Mononuclear cell (primary cell): ENCODE measurements around the gene EBP. TPM values are rescaled to one million over a fixed set of nuclear protein-coding genes. Genes with fewer than 3 reads are reported as not detected.
A peak's percentile ranks its signal among the peaks of the same experiment; 100 is the strongest.
"Not testable (repeated sequence)": the region's sequence is repeated elsewhere in the genome, so short reads cannot be mapped to it uniquely, and the experiment has no call there.

ENCODE experiments used
- H3K27me3 ChIP-seq: 2 replicates; pipeline ENCODE4 v1.6.0; 2011; ENCODE audit warnings: low read length, control low read depth; ENCODE audit not compliant: insufficient read depth
- H3K4me1 ChIP-seq: 2 replicates; pipeline ENCODE4 v1.5.1; 2011; ENCODE audit warnings: mild to moderate bottlenecking, low read length, control low read depth; ENCODE audit not compliant: insufficient read depth
- H3K4me3 ChIP-seq: 2 replicates; pipeline ENCODE4 v1.5.1; 2011; ENCODE audit warnings: mild to moderate bottlenecking, low read length, moderate library complexity
- H3K9me3 ChIP-seq: 2 replicates; pipeline ENCODE4 v1.5.1; 2011; ENCODE audit warnings: low read depth, mild to moderate bottlenecking, control low read depth, low read length
- total RNA-seq: library from RNA; depleted of rRNA; stranded (reverse); fragments of >200 nt; gene quantifications from one replicate; pipeline ENCODE4 v1.2.3, GENCODE V29; 2012

The EBP gene
- total RNA-seq, 1 donor = 27.6 TPM

- no peak overlapping the region for H3K4me3 ChIP-seq
- H3K27me3 ChIP-seq = no peaks in the 10 kb centered on the region
- H3K4me1 ChIP-seq = no peaks in the 10 kb centered on the region
- no peaks in the 10 kb centered on the region for H3K9me3 ChIP-seq
These were observed 9.1 kb downstream of the EBP start for GRCh38 chrX:48530736-48531135.

DNA sequence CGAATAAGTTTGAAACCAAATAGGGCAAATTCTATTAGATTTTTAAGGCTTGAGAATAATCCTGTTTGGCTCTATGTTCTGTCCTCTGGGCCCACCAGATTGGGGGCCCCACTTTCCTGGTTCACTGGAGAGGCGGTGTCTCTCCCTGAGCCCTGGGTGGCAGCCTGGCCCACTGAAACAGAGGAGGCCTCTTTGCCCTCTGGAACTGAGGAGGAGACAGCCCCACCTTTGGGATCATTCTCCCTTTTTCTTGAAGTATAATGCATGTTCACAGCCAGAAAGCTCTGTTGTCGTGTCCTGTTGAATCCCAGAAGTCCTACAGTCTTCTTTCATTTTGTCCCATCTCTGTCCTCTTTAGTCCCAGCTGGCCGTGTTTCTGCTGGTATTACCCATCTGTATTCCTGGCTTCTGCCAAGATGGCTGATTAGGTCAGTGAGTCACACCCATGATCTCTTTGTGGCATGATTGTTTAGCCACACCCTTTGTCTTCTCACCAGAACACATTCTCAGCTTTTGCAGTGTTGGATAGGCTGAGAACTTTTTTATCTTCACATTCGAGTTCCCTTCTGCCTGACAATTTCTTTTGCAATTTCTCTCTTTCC is 9.9 kb downstream of the EBP start:
- H3K27me3 ChIP-seq = no peaks in the 10 kb centered on the region

GRCh38 chrX:48532161-48532560 is 10.6 kb downstream of the EBP start:
- no peaks in the 10 kb centered on the region for H3K4me1 ChIP-seq
- no peaks in the 10 kb centered on the region for H3K27me3 ChIP-seq
- H3K4me3 ChIP-seq = no peak overlapping the region
- H3K9me3 ChIP-seq = no peaks in the 10 kb centered on the region

More for the DNA sequence above, 9.9 kb downstream of the EBP start:
- H3K9me3 ChIP-seq = no peaks in the 10 kb centered on the region
- H3K4me3 ChIP-seq = no peak overlapping the region
- no peaks in the 10 kb centered on the region for H3K4me1 ChIP-seq

GRCh38 chrX:48533165-48533564 is 11.6 kb downstream of the EBP start:
- no peaks in the 10 kb centered on the region for H3K9me3 ChIP-seq
- H3K4me1 ChIP-seq = no peaks in the 10 kb centered on the region
- no peaks in the 10 kb centered on the region for H3K27me3 ChIP-seq
- no peak overlapping the region for H3K4me3 ChIP-seq

DNA sequence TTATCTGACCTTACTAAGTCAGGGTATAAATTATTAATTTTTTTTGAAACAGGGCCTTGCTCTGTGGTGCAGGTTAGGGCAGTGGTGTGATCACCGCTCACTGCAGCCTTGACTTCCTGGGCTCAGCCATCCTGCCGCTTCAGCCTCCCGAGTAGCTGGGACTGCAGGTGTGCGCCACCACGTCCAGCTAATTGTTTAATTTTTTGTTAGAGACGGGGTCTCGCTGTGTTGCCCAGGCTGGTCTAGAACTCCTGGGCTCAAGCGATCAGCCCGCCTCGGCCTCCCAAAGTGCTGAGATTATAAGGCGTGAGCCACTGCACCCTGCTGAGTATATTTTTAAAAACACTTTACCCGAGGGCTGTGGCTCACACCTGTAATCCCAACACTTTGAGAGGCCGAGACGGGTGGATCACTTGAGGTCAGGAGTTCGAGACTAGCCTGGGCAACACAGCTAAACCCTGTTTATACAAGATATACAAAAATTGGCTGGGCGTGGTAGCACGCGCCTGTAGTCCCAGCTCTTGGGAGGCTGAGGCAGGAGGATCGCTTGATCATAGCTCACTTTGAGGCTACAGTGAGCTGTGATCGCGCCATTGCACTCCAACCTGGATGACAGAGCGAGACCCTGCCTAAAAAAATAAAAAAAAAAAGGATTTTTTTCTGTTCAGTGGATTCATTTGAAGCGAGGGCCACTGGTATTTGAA is 17.2 kb downstream of the EBP start:
- Histone ChIP-seq H3K4me1 (peaks cover 18% of the 10 kb centered on the region), H3K4me3 (no peak overlapping the region), H3K9me3 (no peaks in the 10 kb centered on the region), H3K27me3 (no peaks in the 10 kb centered on the region)

- H3K27me3 ChIP-seq = no peaks in the 10 kb centered on the region
- H3K4me1 ChIP-seq = peaks cover 18% of the 10 kb centered on the region
- no peaks in the 10 kb centered on the region for H3K9me3 ChIP-seq
- H3K4me3 ChIP-seq = peak within 1 kb of the TSS; percentile 55
These were observed 17.9 kb downstream of the EBP start, which contains the start of gene TBC1D25 for GRCh38 chrX:48539345-48540027. TBC1D25 (plus strand) TSS chrX:48539714; CDS start chrX:48539798, 84 bp downstream.

- no peaks in the 10 kb centered on the region for H3K27me3 ChIP-seq
- peak overlapping the region; percentile 55 for H3K4me3 ChIP-seq
- H3K4me1 ChIP-seq = peaks cover 18% of the 10 kb centered on the region
- no peaks in the 10 kb centered on the region for H3K9me3 ChIP-seq
These were observed 18.4 kb downstream of the EBP start for GRCh38 chrX:48540028-48540375.

DNA sequence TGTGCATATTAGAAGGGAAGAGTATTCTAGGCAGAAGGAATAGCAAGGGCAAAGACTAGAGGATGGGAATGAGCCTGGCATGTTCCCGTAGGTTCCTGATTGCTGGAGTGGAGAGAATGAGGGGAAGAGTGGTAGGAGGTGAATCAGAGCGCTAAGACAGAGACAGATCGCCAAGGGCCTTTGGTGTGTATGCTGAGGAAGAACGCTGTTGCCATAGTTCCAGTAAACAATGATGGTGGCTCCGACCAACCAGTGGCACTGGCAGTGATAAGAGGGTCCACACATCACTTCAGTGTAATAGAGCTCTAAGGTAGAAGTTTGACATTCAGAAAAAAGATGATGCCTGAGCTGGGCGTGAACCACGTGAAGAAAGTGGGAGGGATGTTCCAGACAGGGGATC is 18.9 kb downstream of the EBP start:
- Histone ChIP-seq H3K4me3 (peak overlapping the region; percentile 55), H3K4me1 (peaks cover 18% of the 10 kb centered on the region), H3K9me3 (no peaks in the 10 kb centered on the region), H3K27me3 (no peaks in the 10 kb centered on the region)

GRCh38 chrX:48541140-48541814 is 19.7 kb downstream of the EBP start:
- H3K4me3 ChIP-seq = no peak overlapping the region
- H3K4me1 ChIP-seq = peaks cover 18% of the 10 kb centered on the region
- H3K9me3 ChIP-seq = no peaks in the 10 kb centered on the region
- no peaks in the 10 kb centered on the region for H3K27me3 ChIP-seq

- H3K4me3 ChIP-seq = no peak overlapping the region
These were observed 27.3 kb downstream of the EBP start for GRCh38 chrX:48548871-48549270.

GRCh38 chrX:48555731-48556325 is 34.2 kb downstream of the EBP start:
- H3K27me3 ChIP-seq, H3K4me3 ChIP-seq, H3K4me1 ChIP-seq, H3K9me3 ChIP-seq: not testable (repeated sequence)

More at GRCh38 chrX:48548871-48549270, 27.3 kb downstream of the EBP start:
- Histone ChIP-seq H3K27me3 (no peaks in the 10 kb centered on the region), H3K9me3 (no peaks in the 10 kb centered on the region), H3K4me1 (peaks cover 3% of the 10 kb centered on the region)

DNA sequence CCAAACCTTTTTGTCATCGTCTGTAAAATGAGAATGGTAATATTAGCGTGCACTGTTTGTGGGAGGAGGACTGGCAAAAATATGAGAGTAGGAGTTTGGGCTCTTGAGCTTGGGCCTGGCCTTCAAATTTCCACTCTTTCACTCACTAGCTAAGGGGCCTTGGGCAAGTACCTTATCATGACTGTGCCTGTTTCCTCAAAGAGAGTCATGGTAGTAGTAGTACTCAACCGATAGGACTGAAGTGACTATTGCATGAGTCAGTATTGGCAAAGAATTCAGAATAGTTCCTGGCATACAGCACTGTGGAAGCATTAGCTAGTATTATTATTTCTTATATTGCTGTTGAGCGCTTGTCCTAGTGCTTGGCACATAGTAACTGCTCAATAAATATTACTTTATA is 36.7 kb downstream of the EBP start:
- no peaks in the 10 kb centered on the region for H3K4me1 ChIP-seq
- H3K4me3 ChIP-seq = no peak overlapping the region
- no peaks in the 10 kb centered on the region for H3K27me3 ChIP-seq
- no peaks in the 10 kb centered on the region for H3K9me3 ChIP-seq

GRCh38 chrX:48559636-48560035 is 38.0 kb downstream of the EBP start:
- Histone ChIP-seq H3K4me1 (no peaks in the 10 kb centered on the region), H3K4me3 (no peak overlapping the region), H3K9me3 (no peaks in the 10 kb centered on the region), H3K27me3 (no peaks in the 10 kb centered on the region)

- H3K4me3 ChIP-seq = no peak overlapping the region
- H3K4me1 ChIP-seq = no peaks in the 10 kb centered on the region
- H3K27me3 ChIP-seq = no peaks in the 10 kb centered on the region
- no peaks in the 10 kb centered on the region for H3K9me3 ChIP-seq
These were observed 38.4 kb downstream of the EBP start for GRCh38 chrX:48560056-48560455.

- no peaks in the 10 kb centered on the region for H3K4me1 ChIP-seq
- no peak overlapping the region for H3K4me3 ChIP-seq
- H3K9me3 ChIP-seq = no peaks in the 10 kb centered on the region
- no peaks in the 10 kb centered on the region for H3K27me3 ChIP-seq
These were observed 39.1 kb downstream of the EBP start for GRCh38 chrX:48560681-48561080.
